Measurements from ENCODE around the gene UCKL1.
"Not testable (repeated sequence)": the region's sequence is repeated elsewhere in the genome, so short reads cannot be mapped to it uniquely, and the experiment has no call there.

Gene UCKL1

DNA sequence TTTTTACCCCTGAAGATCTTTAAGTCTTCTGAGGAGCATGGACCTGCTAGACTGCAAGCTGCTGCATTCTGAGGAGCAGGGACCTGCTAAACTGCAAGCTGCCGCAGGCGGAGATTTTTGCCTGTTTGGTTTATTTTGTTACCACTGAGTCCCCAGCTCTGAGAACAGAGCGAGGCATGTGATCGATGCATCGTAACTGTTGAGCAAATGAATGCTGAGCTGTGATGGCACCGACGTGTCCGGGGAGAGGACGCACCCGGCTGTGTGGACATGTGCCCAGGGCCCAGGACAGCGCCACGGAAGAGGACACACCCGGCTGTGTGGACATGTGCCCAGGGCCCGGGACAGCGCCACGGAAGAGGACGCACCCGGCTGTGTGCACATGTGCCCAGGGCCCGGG is 37.1 kb downstream of the UCKL1 start:
- TF ChIP-seq CTCF (IDR thresholded peaks at IDR 0.05; ENCODE audit: low read depth, low read length) = no peak
- DNase-seq (ENCODE audit: low read depth, low spot score) = no peak
- in situ Hi-C loops (cut with HindIII; ENCODE audit: low sequenced_read_pairs) = no loop called here
- no peak overlapping the region for H3K4me3 ChIP-seq (ENCODE audit: low read depth, low read length)

- DNase-seq (ENCODE audit: low read depth, low spot score) = no peak
- no peak for TF ChIP-seq CTCF (IDR thresholded peaks at IDR 0.05; ENCODE audit: low read depth, low read length)
- in situ Hi-C loops (cut with HindIII; ENCODE audit: low sequenced_read_pairs) = no loop called here
- H3K4me3 ChIP-seq (ENCODE audit: low read depth, low read length) = no peak overlapping the region
These were observed 38.4 kb downstream of the UCKL1 start for GRCh38 chr20:63917811-63918210.

DNA sequence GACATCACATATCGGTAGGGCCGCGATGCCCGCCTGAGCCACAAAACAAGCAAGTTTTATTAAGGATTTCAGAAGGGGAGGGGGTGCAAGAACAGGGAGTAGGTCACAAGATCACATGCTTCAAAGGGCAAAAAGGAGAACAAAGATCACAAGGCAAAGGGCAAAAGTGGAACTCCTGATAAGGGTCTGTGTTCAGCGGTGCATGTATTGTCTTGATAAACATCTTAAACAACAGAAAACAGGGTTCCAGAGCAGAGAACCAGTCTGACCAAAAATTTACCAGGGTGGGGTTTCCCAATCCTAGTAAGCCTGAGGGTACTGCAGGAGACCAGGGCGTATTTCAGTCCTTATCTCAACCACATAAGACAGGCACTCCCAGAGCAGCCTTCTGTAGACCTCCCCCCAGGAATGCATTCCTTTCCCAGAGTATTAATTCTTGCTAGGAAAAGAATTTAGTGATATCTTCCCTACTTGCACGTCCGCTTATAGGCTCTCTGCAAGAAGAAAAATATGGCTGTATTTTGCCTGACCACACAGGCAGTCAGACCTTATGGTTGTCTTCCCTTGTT is 39.8 kb downstream of the UCKL1 start:
- H3K4me3 ChIP-seq (ENCODE audit: low read depth, low read length); in situ Hi-C loops (cut with HindIII; ENCODE audit: low sequenced_read_pairs); DNase-seq (ENCODE audit: low read depth, low spot score): not testable (repeated sequence)

- no peak for DNase-seq (ENCODE audit: low read depth, low spot score)
- TF ChIP-seq CTCF (IDR thresholded peaks at IDR 0.05; ENCODE audit: low read depth, low read length) = no peak
- in situ Hi-C loops (cut with HindIII; ENCODE audit: low sequenced_read_pairs) = no loop called here
- no peak overlapping the region for H3K4me3 ChIP-seq (ENCODE audit: low read depth, low read length)
These were observed 40.7 kb downstream of the UCKL1 start for GRCh38 chr20:63915471-63915870.

- H3K4me3 ChIP-seq (ENCODE audit: low read depth, low read length) = no peak overlapping the region
- no peak for TF ChIP-seq CTCF (IDR thresholded peaks at IDR 0.05; ENCODE audit: low read depth, low read length)
- no peak for DNase-seq (ENCODE audit: low read depth, low spot score)
- in situ Hi-C loops (cut with HindIII; ENCODE audit: low sequenced_read_pairs) = no loop called here
These were observed 42.4 kb downstream of the UCKL1 start for GRCh38 chr20:63913768-63914167.

GRCh38 chr20:63911176-63911575 is 45.0 kb downstream of the UCKL1 start:
- no peak for TF ChIP-seq CTCF (IDR thresholded peaks at IDR 0.05; ENCODE audit: low read depth, low read length)
- DNase-seq (ENCODE audit: low read depth, low spot score) = peak; percentile 35
- no peak overlapping the region for H3K4me3 ChIP-seq (ENCODE audit: low read depth, low read length)
- in situ Hi-C loops (cut with HindIII; ENCODE audit: low sequenced_read_pairs) = no loop called here

GRCh38 chr20:63908008-63908682 is 48.1 kb downstream of the UCKL1 start:
- DNase-seq (ENCODE audit: low read depth, low spot score) = no peak
- in situ Hi-C loops (cut with HindIII; ENCODE audit: low sequenced_read_pairs) = no loop called here
- no peak for TF ChIP-seq CTCF (IDR thresholded peaks at IDR 0.05; ENCODE audit: low read depth, low read length)
- H3K4me3 ChIP-seq (ENCODE audit: low read depth, low read length) = no peak overlapping the region
